Measurements from ENCODE around the gene TAB3. TPM values are rescaled to one million over a fixed set of nuclear protein-coding genes. Genes with fewer than 3 reads are reported as not detected.

The TAB3 gene
- total RNA-seq (2013) = 11.2 TPM
- 10 to 100 TPM in 1 of 3 donors, 1 to 10 TPM in 2; 4.4 to 11.8 (median 5.4) TPM for polyA plus RNA-seq
- polyA minus RNA-seq = 4.3 and 5.7 TPM in 2 replicates
- 33.0 to 99.3 (median 49.3) reads per million in 11 experiments for total RNA-seq

GRCh38 chrX:30889147-30890140 is at the start of gene TAB3:
Gene TAB3, minus strand, starts transcription at chrX:30889254. Its CDS starts 29,666 bp downstream, at chrX:30859588.
- peak within 1 kb of the TSS; percentile 75 to 83 for H3K27ac ChIP-seq (ENCODE audit: low read depth in 1 of 2, low read length in 2 of 2)
- intact Hi-C loops (cut with micrococcal nuclease) = no loop called here
- H3K36me3 ChIP-seq (replicated peaks in 1 of 2; ENCODE audit: control insufficient read depth in 1 of 2, insufficient read depth in 2 of 2, low read length in 2 of 2) = no peaks in the 10 kb centered on the region
- under 1% methylated on average over 47 of the region's 62 CpGs for WGBS (ENCODE audit: insufficient coverage)
- peak within 1 kb of the TSS; percentile 80 for H2AFZ ChIP-seq (ENCODE audit: insufficient read depth, low read depth, low read length, poor library complexity, severe bottlenecking)
- peaks cover 21% of the 10 kb centered on the region for H3K4me1 Mint-ChIP-seq
- peak; percentile 93 to 95 (median 94) for DNase-seq
- peak within 1 kb of the TSS; percentile 88 to 96 (median 93) for H3K27ac Mint-ChIP-seq
- H3K4me1 ChIP-seq (ENCODE audit: control insufficient read depth in 1 of 2, insufficient read depth in 2 of 2, low read length in 2 of 2) = peaks cover 4 to 14% of the 10 kb centered on the region in 2 donors
- TF ChIP-seq CTCF (IDR thresholded peaks at IDR 0.05) = no peak
- peak within 1 kb of the TSS; percentile 78 for H3K4me2 ChIP-seq (replicated peaks; ENCODE audit: extremely low read depth, low read length, poor library complexity, severe bottlenecking)
- no peaks in the 10 kb centered on the region for H3K9me3 ChIP-seq (replicated peaks in 1 of 2; ENCODE audit: control insufficient read depth in 1 of 2, insufficient read depth in 1 of 2, low read length in 2 of 2)
- peak within 1 kb of the TSS; percentile 77 for H3K9ac ChIP-seq (ENCODE audit: insufficient read depth, low read length, poor library complexity, severe bottlenecking)
- H4K20me1 ChIP-seq (ENCODE audit: insufficient read depth, low read length) = no peaks in the 10 kb centered on the region
- H3K9me3 Mint-ChIP-seq = peaks cover 0 to 12% (median under 1%) of the 10 kb centered on the region in 7 donors
- H3K27me3 ChIP-seq (ENCODE audit: control insufficient read depth in 2 of 2, insufficient read depth in 2 of 2, low read length in 2 of 2) = no peaks in the 10 kb centered on the region
- peak within 1 kb of the TSS; percentile 87 to 95 (median 89) for H3K4me3 ChIP-seq (replicated peaks in 1 of 3; ENCODE audit: low read depth in 2 of 3, low read length in 3 of 3)
- peak within 1 kb of the TSS; percentile 87 to 92 for H3K4me3 Mint-ChIP-seq
- H3K36me3 Mint-ChIP-seq = peaks cover 0 to 2% of the 10 kb centered on the region in 2 donors
- peaks cover 0 to 10% (median 2%) of the 10 kb centered on the region in 3 donors for H3K27me3 Mint-ChIP-seq (ENCODE audit: low read depth in 3 of 3)
- H3K79me2 ChIP-seq (ENCODE audit: insufficient read depth, low read length) = peaks cover 31% of the 10 kb centered on the region

GRCh38 chrX:30938295-30938694 is 49.2 kb upstream of the TAB3 start:
- Histone ChIP-seq H2AFZ (ENCODE audit: insufficient read depth, low read depth, low read length, poor library complexity, severe bottlenecking) (no peak overlapping the region), H3K9me3 (replicated peaks in 1 of 2; ENCODE audit: control insufficient read depth in 1 of 2, insufficient read depth in 1 of 2, low read length in 2 of 2) (no peaks in the 10 kb centered on the region), H3K79me2 (ENCODE audit: insufficient read depth, low read length) (no peaks in the 10 kb centered on the region), H3K9ac (ENCODE audit: insufficient read depth, low read length, poor library complexity, severe bottlenecking) (no peak overlapping the region), H3K4me2 (replicated peaks; ENCODE audit: extremely low read depth, low read length, poor library complexity, severe bottlenecking) (no peak overlapping the region), H3K36me3 (replicated peaks in 1 of 2; ENCODE audit: control insufficient read depth in 1 of 2, insufficient read depth in 2 of 2, low read length in 2 of 2) (no peaks in the 10 kb centered on the region), H3K4me3 (replicated peaks in 1 of 3; ENCODE audit: low read depth in 2 of 3, low read length in 3 of 3) (no peak overlapping the region), H3K27ac (ENCODE audit: low read depth in 1 of 2, low read length in 2 of 2) (no peak overlapping the region), H4K20me1 (ENCODE audit: insufficient read depth, low read length) (no peaks in the 10 kb centered on the region), H3K27me3 (ENCODE audit: control insufficient read depth in 2 of 2, insufficient read depth in 2 of 2, low read length in 2 of 2) (peaks cover 0 to 4% of the 10 kb centered on the region in 2 donors), H3K4me1 (ENCODE audit: control insufficient read depth in 1 of 2, insufficient read depth in 2 of 2, low read length in 2 of 2) (no peaks in the 10 kb centered on the region)
- H3K4me1 Mint-ChIP-seq = no peaks in the 10 kb centered on the region
- H3K27ac Mint-ChIP-seq = no peak overlapping the region
- no peak for DNase-seq
- peaks cover 0 to 5% (median 0%) of the 10 kb centered on the region in 7 donors for H3K9me3 Mint-ChIP-seq
- WGBS (ENCODE audit: insufficient coverage) = no CpG with 5 or more reads among the region's 5 CpGs
- no peak overlapping the region for H3K4me3 Mint-ChIP-seq
- no peaks in the 10 kb centered on the region for H3K27me3 Mint-ChIP-seq (ENCODE audit: low read depth in 3 of 3)
- no peak for TF ChIP-seq CTCF (IDR thresholded peaks at IDR 0.05)
- H3K36me3 Mint-ChIP-seq = no peaks in the 10 kb centered on the region
- intact Hi-C loops (cut with micrococcal nuclease) = no loop called here
